Mucosa of descending colon (tissue), 3 donors: ENCODE measurements around the gene PYGO1. TPM values are rescaled to one million over a fixed set of nuclear protein-coding genes. Genes with fewer than 3 reads are reported as not detected.

Source experiments
- ATAC-seq: fragments of 200-7000 bp; cut with Tn5 transposase; one replicate; pipeline ENCODE4 v1.9.1; 2020; ENCODE audit warnings: mild to moderate bottlenecking, moderate library complexity
- DNase-seq, 3 donors: peaks; one replicate each; pipeline ENCODE4 v3.0.0-alpha.2; 2020
- H3K36me3 ChIP-seq: fragments of 200-600 bp; one replicate; pipeline ENCODE4 v1.8.0; 2021; ENCODE audit warnings: low read depth, mild to moderate bottlenecking
- H3K4me1 ChIP-seq: fragments of 200-600 bp; one replicate; pipeline ENCODE4 v1.8.0; 2021; ENCODE audit warnings: low read depth, mild to moderate bottlenecking
- H3K4me3 ChIP-seq: fragments of 200-600 bp; one replicate; pipeline ENCODE4 v1.8.0; 2021; ENCODE audit warnings: mild to moderate bottlenecking
- H3K9me3 ChIP-seq: fragments of 200-600 bp; one replicate; pipeline ENCODE4 v1.8.0; 2021; ENCODE audit warnings: mild to moderate bottlenecking
- CTCF ChIP-seq: fragments of 200-600 bp; IDR thresholded peaks from one replicate; pipeline ENCODE4 v1.8.0; 2022; ENCODE audit warnings: antibody characterized with exemption, mild to moderate bottlenecking
- intact Hi-C, 2 donors: fragments of 100-400 bp; cut with DNase I in 1 of 2; cut with micrococcal nuclease in 1 of 2; formaldehyde crosslinking; loops; one replicate each; pipeline versions ENCODE4 v1.11.0 to v1.11.1; 2022; cut with DNase I, micrococcal nuclease
- total RNA-seq, 3 donors: library from RNA; stranded (reverse); fragmentation: NEBNext Ultra II Directional in 2 of 3; extraction: Animal tissue kit (Norgen Biotek cat#: 25700) in 2 of 3; gene quantifications; one replicate each; pipeline versions ENCODE4 v1.2.1 to v1.2.4, GENCODE V29; 2021 to 2023
- donor health status: DM: no; HTN: no; CAD: no; lungs with moderate emphysema.
- donor health status: DM: no; HTN: no; CAD: no.
- donor health status: DM: no; HTN: yes; CAD: no.

Gene PYGO1
- total RNA-seq, 3 donors from 2014 or later, result 1.0 to 21.3 (median 1.6) TPM

GRCh38 chr15:55573224-55573623 is 14.9 kb downstream of the PYGO1 start:
- ATAC-seq (no peak), DNase-seq (no peak)
- Histone ChIP-seq H3K4me1 (no peaks in the 10 kb centered on the region), H3K36me3 (no peaks in the 10 kb centered on the region), H3K4me3 (no peak overlapping the region), H3K9me3 (no peaks in the 10 kb centered on the region)
- intact Hi-C loops, result no loop called here
- TF ChIP-seq CTCF, result no peak

GRCh38 chr15:55564347-55565145 is 23.6 kb downstream of the PYGO1 start:
- Histone ChIP-seq H3K4me3 (no peak overlapping the region), H3K4me1 (no peaks in the 10 kb centered on the region), H3K36me3 (no peaks in the 10 kb centered on the region), H3K9me3 (no peaks in the 10 kb centered on the region)
- no peak for TF ChIP-seq CTCF
- no peak for DNase-seq
- intact Hi-C loops, result no loop called here
- ATAC-seq, result no peak

DNA sequence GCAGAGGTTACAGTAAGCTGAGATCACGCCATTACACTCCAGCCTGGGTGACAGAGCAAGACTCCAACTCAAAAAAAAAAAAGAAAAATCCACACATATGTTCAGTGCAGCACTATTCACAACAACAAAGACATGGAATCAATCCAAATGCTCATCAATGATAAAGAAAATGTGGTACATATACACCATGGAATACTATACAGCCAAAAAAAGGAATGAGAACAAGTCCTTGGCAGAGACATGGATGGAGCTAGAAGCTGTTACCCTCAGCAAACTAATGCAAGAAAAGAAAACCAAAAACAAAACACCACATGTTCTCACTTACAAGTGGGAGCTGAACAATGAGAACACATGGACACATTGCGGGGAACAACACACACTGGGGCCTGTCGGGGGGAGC is 25.5 kb downstream of the PYGO1 start:
- Histone ChIP-seq H3K4me3 (no peak overlapping the region), H3K36me3 (no peaks in the 10 kb centered on the region), H3K4me1 (no peaks in the 10 kb centered on the region), H3K9me3 (no peaks in the 10 kb centered on the region)
- no peak for ATAC-seq
- no peak for DNase-seq
- TF ChIP-seq CTCF, result no peak
- intact Hi-C loops, result no loop called here

- no peak for TF ChIP-seq CTCF
- ATAC-seq (no peak), DNase-seq (no peak)
- no peaks in the 10 kb centered on the region for H3K36me3 ChIP-seq
- peaks cover 6% of the 10 kb centered on the region for H3K9me3 ChIP-seq
- H3K4me3 ChIP-seq, result no peak overlapping the region
- H3K4me1 ChIP-seq, result no peaks in the 10 kb centered on the region
- intact Hi-C loops, result no loop called here
These were observed 33.1 kb downstream of the PYGO1 start for GRCh38 chr15:55555089-55555488.

- DNase-seq (no peak), ATAC-seq (no peak)
- Histone ChIP-seq H3K9me3 (peaks cover 6% of the 10 kb centered on the region), H3K36me3 (no peaks in the 10 kb centered on the region), H3K4me3 (no peak overlapping the region), H3K4me1 (no peaks in the 10 kb centered on the region)
- intact Hi-C loops, result no loop called here
- no peak for TF ChIP-seq CTCF
These were observed 35.2 kb downstream of the PYGO1 start for GRCh38 chr15:55552926-55553325.

DNA sequence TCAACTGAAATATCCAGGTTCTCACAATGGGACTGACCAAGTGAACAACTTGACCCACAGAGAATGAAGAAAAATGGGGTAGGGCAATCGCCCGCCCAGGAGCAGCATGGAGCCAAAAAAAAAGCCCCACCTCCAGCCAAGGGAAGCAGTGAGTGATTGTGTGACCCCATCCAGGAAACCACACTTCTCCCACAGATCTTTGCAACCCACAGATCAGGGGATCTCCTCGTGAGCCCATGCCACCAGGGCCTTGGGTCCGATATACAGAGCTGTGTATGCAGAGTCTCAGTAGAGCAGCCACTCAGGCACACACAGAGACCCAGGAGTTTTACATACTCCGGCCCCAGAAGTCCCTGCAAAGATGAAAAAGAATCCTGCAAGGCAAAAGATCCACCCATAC is 35.7 kb downstream of the PYGO1 start:
- DNase-seq (no peak), ATAC-seq (no peak)
- no peaks in the 10 kb centered on the region for H3K36me3 ChIP-seq
- H3K9me3 ChIP-seq, result peaks cover 6% of the 10 kb centered on the region
- no peak for TF ChIP-seq CTCF
- intact Hi-C loops, result no loop called here
- H3K4me1 ChIP-seq, result no peaks in the 10 kb centered on the region
- H3K4me3 ChIP-seq, result no peak overlapping the region
